ENCODE results near the gene ADGRL1.

DNA sequence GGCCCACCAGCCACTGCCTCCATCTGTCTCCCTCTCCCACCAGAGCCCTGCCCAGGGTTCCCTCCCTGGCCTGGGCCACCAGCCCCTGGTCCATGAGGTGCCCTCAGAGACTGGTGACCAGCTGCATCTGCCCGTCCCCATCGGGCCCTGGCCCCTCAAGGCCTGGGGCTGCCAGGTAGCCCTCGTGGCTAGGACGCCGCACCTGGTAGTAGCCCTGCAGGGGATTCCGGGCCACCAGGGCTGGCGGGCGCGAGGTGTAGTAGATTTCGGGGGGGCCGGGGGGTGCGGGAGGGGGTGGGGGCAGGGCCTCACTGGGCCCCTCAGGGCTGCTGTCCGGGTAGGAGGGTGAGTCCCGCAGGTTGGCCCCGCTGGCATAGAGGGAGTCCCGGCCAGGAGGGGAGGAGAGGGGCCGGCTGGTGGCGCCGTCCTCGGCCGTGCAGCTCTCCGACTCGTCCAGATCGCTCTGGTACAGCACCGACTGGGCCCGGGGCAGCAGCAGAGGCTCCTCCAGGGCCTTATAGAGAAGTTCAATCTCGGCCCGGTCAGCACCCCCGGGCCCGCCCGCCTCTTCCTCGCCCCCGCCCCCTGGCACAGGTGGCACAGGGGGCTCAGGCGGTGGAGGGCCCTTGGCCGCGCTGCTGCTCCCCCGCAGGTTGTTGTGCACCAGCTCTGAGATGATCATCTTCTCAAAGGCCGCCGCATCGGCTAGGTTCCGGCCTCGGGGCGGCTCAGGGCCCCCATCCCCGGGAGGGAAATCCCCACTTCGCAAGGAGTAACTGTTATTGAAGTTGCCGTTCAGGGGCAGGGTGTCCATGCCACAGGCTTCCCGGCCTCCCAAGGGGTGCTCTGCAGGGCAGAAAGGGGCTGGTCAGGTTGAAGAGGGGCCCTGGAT is 55.0 kb downstream of the ADGRL1 start:
- TF ChIP-seq FOXM1 (IDR thresholded peaks at IDR 0.05; ENCODE audit: borderline replicate concordance) (no peak), FOXK2 (IDR thresholded peaks at IDR 0.05) (no peak), BHLHE40 (IDR thresholded peaks at IDR 0.05; ENCODE audit: borderline replicate concordance) (no peak), NFRKB (IDR thresholded peaks at IDR 0.05) (no peak), HDGF (IDR thresholded peaks at IDR 0.05; ENCODE audit: borderline replicate concordance) (no peak), SP1 (IDR thresholded peaks at IDR 0.05) (no peak), FOXA1 (IDR thresholded peaks at IDR 0.05) (no peak), ZNF384 (IDR thresholded peaks at IDR 0.05) (no peak)
- TF ChIP-seq, protein P1, sequence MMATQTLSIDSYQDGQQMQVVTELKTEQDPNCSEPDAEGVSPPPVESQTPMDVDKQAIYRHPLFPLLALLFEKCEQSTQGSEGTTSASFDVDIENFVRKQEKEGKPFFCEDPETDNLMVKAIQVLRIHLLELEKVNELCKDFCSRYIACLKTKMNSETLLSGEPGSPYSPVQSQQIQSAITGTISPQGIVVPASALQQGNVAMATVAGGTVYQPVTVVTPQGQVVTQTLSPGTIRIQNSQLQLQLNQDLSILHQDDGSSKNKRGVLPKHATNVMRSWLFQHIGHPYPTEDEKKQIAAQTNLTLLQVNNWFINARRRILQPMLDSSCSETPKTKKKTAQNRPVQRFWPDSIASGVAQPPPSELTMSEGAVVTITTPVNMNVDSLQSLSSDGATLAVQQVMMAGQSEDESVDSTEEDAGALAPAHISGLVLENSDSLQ (IDR thresholded peaks at IDR 0.05): no peak

Data from HEK293T (cell line).